22Rv1 (cell line): ENCODE data around the gene MYOZ1.

Experiments
- H3K27ac ChIP-seq: fragments of 450-650 bp; 2 replicates; pipeline ENCODE4 v1.5.1; 2017
- ZFX ChIP-seq: fragments of 450-650 bp; IDR thresholded peaks from 2 replicates; pipeline ENCODE4 v1.6.1; 2017; ENCODE audit warnings: antibody characterized with exemption, borderline replicate concordance
- TF ChIP-seq, protein P1 (sequence below): fragments of 450-650 bp; IDR thresholded peaks from 2 replicates; pipeline ENCODE4 v1.5.1; 2017; ENCODE audit warnings: mild to moderate bottlenecking

MYOZ1 gene

DNA sequence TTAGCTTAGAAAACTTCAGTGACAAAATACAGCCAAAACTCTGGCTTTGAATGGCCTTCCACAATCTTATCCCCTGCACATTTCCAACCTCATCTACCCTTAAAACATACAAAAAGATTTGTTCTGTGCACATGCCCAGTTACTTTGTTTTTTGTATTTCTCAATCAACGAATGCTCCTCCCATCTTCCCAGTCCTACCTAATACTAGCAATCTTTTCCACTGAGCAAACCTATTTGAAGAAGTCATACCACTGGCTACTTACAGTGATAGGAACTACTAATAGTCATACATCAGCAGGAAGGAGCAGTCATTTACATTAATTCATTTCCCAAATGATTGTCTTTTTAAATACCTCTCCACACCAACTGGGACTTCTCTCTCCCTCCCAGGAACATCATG, 52.6 kb downstream of the MYOZ1 start:
- TF ChIP-seq ZFX: no peak
- peak overlapping the region; percentile 96 for H3K27ac ChIP-seq

DNA sequence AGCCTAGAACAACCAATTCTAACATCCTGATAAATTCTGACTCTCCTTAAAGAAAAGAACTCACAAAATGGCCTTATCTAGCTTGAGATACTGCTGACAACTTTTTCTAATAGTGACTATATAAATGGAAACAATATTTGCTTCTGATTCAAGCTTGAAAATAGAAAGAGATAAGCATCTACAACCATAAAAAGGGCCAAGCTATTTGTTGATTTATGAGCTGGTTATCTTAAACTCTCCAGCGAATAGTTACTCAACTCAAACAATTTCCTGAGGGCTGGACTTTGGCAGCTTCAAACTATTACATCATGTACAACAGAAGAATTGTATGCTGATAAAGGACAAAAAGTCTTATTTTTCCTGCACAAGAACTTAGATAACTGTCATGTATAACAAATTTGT, 54.7 kb downstream of the MYOZ1 start:
- H3K27ac ChIP-seq: peak overlapping the region; percentile 96
- TF ChIP-seq ZFX: no peak
- TF ChIP-seq, protein P1, sequence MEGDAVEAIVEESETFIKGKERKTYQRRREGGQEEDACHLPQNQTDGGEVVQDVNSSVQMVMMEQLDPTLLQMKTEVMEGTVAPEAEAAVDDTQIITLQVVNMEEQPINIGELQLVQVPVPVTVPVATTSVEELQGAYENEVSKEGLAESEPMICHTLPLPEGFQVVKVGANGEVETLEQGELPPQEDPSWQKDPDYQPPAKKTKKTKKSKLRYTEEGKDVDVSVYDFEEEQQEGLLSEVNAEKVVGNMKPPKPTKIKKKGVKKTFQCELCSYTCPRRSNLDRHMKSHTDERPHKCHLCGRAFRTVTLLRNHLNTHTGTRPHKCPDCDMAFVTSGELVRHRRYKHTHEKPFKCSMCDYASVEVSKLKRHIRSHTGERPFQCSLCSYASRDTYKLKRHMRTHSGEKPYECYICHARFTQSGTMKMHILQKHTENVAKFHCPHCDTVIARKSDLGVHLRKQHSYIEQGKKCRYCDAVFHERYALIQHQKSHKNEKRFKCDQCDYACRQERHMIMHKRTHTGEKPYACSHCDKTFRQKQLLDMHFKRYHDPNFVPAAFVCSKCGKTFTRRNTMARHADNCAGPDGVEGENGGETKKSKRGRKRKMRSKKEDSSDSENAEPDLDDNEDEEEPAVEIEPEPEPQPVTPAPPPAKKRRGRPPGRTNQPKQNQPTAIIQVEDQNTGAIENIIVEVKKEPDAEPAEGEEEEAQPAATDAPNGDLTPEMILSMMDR: no peak

DNA sequence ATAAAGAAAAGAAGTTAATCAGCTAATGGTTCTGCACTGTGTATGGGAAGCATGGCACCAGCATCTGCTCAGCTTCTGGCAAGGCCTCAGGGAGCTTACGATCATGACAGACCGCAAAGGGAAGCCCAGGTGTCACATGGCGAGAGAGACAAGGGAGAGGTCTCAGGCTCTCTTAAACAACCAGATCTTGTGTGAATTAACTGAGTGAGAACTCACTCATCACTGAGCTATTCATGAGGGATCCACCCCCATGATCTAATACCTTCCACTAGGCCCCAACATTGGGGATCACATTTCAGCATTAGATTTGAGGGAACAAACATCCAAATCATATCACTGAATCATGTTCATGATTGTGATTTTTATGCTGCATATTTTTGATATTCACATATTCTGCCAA, 55.9 kb downstream of the MYOZ1 start:
- peak overlapping the region; percentile 96 for H3K27ac ChIP-seq
- TF ChIP-seq ZFX: no peak
- TF ChIP-seq, protein P1: no peak

DNA sequence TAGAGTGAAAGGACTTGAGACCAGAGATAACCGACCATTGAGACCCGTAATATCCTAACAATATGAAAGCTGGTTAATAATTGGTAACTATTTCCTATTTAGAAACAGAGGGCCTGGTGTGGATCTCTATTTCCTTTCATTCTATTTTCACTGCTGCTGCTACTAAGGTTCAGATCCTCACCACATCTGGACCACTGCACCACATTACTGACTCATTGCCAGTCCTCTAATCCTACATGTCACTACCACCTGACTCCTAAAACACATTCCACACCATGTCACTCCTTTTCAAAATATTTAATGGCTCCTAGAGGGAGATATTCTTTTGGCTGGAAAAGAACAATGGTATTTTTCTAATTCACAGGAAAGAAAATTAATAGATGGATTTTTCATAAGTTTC, 56.5 kb downstream of the MYOZ1 start:
- TF ChIP-seq, protein P1: no peak
- no peak for TF ChIP-seq ZFX
- peak overlapping the region; percentile 96 for H3K27ac ChIP-seq

DNA sequence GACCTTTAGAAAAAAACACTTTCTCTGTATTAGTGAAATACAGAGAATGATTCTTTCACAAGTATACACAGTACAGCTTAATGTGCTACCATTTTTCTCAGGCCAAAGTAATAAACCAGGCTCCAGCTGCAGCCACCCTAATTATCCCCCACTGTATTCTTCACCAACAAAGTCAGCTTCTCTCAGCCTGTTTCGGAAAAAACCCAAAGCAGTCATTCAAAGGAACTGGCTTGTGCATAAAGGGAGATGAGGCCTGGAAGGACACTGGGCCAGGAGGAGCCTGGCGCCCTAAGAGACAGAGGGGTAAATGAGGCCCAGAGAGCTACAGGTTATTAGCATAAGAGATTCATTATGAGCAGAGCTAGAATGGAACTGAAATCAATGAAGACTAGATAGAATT, 59.4 kb downstream of the MYOZ1 start:
- H3K27ac ChIP-seq: peak overlapping the region; percentile 91
- no peak for TF ChIP-seq ZFX
- TF ChIP-seq, protein P1: no peak
